Cerebellar cortex (tissue), 1 donor: ENCODE results near the gene NECTIN3.

Experiments
- DNase-seq: peaks from one replicate; pipeline ENCODE4 v3.0.0-alpha.2; 2015; ENCODE audit warnings: low spot score

NECTIN3 gene

GRCh38 chr3:111200027-111200426, 128.4 kb downstream of the NECTIN3 start:
- DNase-seq, result no peak

DNA sequence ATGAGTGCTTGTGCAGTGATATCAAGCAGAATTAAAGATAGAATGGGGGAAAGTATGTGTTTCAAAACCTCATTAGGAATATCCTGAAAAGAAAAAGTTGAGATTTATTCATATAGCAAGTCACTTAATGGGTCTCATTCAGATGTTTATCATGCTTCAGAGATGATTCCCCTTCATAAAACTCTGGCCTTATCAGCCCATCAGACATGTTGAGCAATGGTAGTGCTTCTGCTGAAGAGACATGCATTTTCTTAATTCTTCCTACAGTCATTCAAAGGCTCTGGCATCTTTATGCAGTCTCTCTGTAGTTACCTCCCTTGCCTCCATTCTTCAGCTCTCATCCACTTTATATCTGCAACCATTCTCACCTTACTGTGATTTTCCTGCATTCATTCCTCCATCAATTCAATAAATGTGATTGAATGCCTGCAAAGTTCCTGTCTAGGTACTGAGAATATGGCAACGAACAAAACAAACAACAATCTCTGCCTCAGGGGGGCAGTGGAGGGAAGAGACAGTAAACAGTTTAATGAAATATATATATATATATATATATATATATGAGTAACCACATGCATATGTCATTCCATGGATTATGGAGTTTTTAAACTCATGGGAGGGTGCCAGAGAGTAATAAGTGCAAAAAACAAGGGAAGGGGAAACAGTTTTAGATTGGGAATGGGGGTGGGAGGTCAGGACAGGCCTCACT, 138.5 kb downstream of the NECTIN3 start:
- no peak for DNase-seq

GRCh38 chr3:111210866-111211564, 139.4 kb downstream of the NECTIN3 start:
- DNase-seq, result no peak

- DNase-seq, result no peak
These were observed 140.9 kb downstream of the NECTIN3 start for GRCh38 chr3:111212511-111212910.

DNA sequence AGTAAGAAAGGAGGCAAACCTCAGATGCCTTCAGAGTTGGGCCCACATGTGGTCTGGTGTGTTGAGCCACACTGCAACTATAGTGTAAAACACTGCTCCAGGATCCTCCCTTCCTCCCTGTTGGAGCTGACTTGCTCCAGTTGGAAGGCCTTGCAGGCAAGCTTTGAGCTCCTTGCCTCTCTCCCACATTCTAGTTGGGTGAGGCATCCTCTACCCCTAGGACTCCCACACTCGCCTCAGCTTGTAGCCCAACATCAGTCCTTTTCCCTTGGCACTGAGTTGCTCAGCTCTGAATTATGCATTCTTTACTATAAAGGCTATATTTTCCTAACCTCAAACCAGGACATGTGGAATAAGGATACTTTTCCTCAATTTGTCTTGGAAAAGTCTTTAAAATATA, 143.9 kb downstream of the NECTIN3 start:
- DNase-seq, result no peak

DNA sequence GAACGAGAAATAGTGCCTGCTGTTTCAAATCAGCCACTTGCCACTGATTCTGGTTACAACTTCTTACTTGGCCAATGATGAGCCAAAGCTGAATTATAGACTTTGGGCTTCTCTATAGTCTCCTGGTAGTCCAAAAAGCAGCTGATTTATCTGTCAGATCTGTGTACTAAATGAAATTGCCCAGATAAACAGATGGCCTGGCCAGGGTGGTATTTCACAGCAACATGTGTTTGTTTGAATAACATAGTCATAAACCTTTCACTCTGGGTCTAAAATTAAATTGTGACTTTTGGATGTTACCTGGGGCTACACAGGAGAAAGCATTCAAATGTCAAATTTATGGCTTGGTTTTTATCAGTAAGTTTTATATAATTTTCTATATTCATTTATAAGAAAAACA, 147.0 kb downstream of the NECTIN3 start:
- no peak for DNase-seq

DNA sequence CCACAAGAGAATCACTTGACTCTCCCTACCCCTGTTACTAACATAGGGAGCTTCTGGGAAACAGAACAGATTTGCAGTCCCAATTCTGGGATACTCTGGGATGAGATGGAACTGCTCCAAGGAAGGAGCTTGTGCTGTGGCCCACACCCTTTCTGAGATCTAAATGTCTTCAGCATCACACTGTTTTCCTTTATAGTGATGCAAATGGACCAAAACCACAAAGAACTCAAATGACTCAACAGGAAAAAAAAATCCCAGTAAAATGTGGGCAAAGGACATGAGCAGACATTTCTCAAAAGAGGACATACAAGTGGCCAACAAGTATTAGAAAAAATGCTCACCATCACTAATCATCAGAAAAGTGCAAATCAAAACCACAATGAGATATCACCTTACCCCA, 155.6 kb downstream of the NECTIN3 start:
- no peak for DNase-seq

GRCh38 chr3:111229301-111229700, 157.7 kb downstream of the NECTIN3 start:
- no peak for DNase-seq

- DNase-seq, result no peak
These were observed 165.5 kb downstream of the NECTIN3 start for GRCh38 chr3:111236836-111237713.

DNA sequence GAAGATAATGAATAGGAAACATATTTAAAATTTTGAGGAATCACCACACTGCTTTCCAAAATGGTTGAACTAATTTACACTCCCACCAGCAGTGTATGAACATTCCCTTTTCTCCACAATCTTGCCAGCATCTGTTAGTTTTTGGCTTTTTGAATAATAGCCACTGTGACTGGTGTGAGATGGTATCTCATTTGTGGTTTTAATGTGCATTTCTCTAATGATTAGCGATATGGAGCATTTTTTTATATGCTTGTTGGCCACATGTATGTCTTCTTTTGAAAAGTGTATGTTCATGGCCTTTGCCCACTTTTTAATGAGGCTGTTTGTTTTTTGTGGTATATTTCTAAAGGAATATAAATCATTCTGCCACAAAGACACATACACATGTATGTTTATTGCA, 166.3 kb downstream of the NECTIN3 start:
- no peak for DNase-seq

- no peak for DNase-seq
These were observed 167.3 kb downstream of the NECTIN3 start for GRCh38 chr3:111238885-111239284.

GRCh38 chr3:111241960-111242359, 170.3 kb downstream of the NECTIN3 start:
- DNase-seq, result no peak
